ENCODE measurements around the gene DMGDH. TPM values are rescaled to one million over a fixed set of nuclear protein-coding genes. Genes with fewer than 3 reads are reported as not detected.

DMGDH gene
- total and polyA plus RNA-seq, 2 experiments from 2014 or later = 8.9 TPM; not detected in 1

GRCh38 chr5:79093762-79094161 is 24.3 kb upstream of the DMGDH start:
- no peak for TF ChIP-seq CTCF (IDR thresholded peaks at IDR 0.05; ENCODE audit: low read depth, low read length)
- peaks cover 6% of the 10 kb centered on the region for H3K4me1 ChIP-seq (ENCODE audit: low read depth)
- H3K4me3 ChIP-seq = no peak overlapping the region
- H3K9me3 ChIP-seq (ENCODE audit: low read depth) = no peaks in the 10 kb centered on the region
- no peaks in the 10 kb centered on the region for H3K27me3 ChIP-seq
- DNase-seq (ENCODE audit: low read depth in 1 of 2, low spot score in 1 of 2) = no peak
- no peak overlapping the region for H3K27ac ChIP-seq
- no peaks in the 10 kb centered on the region for H3K36me3 ChIP-seq

GRCh38 chr5:79091064-79091463 is 21.6 kb upstream of the DMGDH start:
- DNase-seq (ENCODE audit: low read depth in 1 of 2, low spot score in 1 of 2) = no peak
- H3K27ac ChIP-seq = no peak overlapping the region
- H3K36me3 ChIP-seq = no peaks in the 10 kb centered on the region
- H3K27me3 ChIP-seq = no peaks in the 10 kb centered on the region
- peaks cover 6% of the 10 kb centered on the region for H3K4me1 ChIP-seq (ENCODE audit: low read depth)
- H3K4me3 ChIP-seq = no peak overlapping the region
- no peaks in the 10 kb centered on the region for H3K9me3 ChIP-seq (ENCODE audit: low read depth)
- TF ChIP-seq CTCF (IDR thresholded peaks at IDR 0.05; ENCODE audit: low read depth, low read length) = no peak

- H3K9me3 ChIP-seq (ENCODE audit: low read depth) = no peaks in the 10 kb centered on the region
- DNase-seq (ENCODE audit: low read depth in 1 of 2, low spot score in 1 of 2) = no peak
- no peaks in the 10 kb centered on the region for H3K27me3 ChIP-seq
- no peak overlapping the region for H3K27ac ChIP-seq
- peaks cover under 1% of the 10 kb centered on the region for H3K4me1 ChIP-seq (ENCODE audit: low read depth)
- TF ChIP-seq CTCF (IDR thresholded peaks at IDR 0.05; ENCODE audit: low read depth, low read length) = no peak
- no peaks in the 10 kb centered on the region for H3K36me3 ChIP-seq
- no peak overlapping the region for H3K4me3 ChIP-seq
These were observed 19.0 kb upstream of the DMGDH start for GRCh38 chr5:79088507-79088906.

- TF ChIP-seq CTCF (IDR thresholded peaks at IDR 0.05; ENCODE audit: low read depth, low read length) = no peak
- Histone ChIP-seq H3K9me3 (ENCODE audit: low read depth) (no peaks in the 10 kb centered on the region), H3K4me3 (no peak overlapping the region), H3K36me3 (no peaks in the 10 kb centered on the region), H3K27me3 (no peaks in the 10 kb centered on the region), H3K4me1 (ENCODE audit: low read depth) (no peaks in the 10 kb centered on the region), H3K27ac (no peak overlapping the region)
- no peak for DNase-seq (ENCODE audit: low read depth in 1 of 2, low spot score in 1 of 2)
These were observed 16.6 kb upstream of the DMGDH start for GRCh38 chr5:79086116-79086515.

GRCh38 chr5:79081779-79082178 is 12.3 kb upstream of the DMGDH start:
- Histone ChIP-seq H3K9me3 (ENCODE audit: low read depth) (no peaks in the 10 kb centered on the region), H3K4me3 (no peak overlapping the region), H3K27me3 (no peaks in the 10 kb centered on the region), H3K36me3 (no peaks in the 10 kb centered on the region), H3K27ac (no peak overlapping the region), H3K4me1 (ENCODE audit: low read depth) (no peaks in the 10 kb centered on the region)
- TF ChIP-seq CTCF (IDR thresholded peaks at IDR 0.05; ENCODE audit: low read depth, low read length) = no peak
- DNase-seq (ENCODE audit: low read depth in 1 of 2, low spot score in 1 of 2) = no peak

- no peak for DNase-seq (ENCODE audit: low read depth in 1 of 2, low spot score in 1 of 2)
These were observed 11.3 kb upstream of the DMGDH start for GRCh38 chr5:79080804-79081203.

More at GRCh38 chr5:79080804-79081203, 11.3 kb upstream of the DMGDH start:
- H3K4me3 ChIP-seq = no peak overlapping the region
- TF ChIP-seq CTCF (IDR thresholded peaks at IDR 0.05; ENCODE audit: low read depth, low read length) = no peak
- no peaks in the 10 kb centered on the region for H3K36me3 ChIP-seq
- no peaks in the 10 kb centered on the region for H3K4me1 ChIP-seq (ENCODE audit: low read depth)
- no peaks in the 10 kb centered on the region for H3K9me3 ChIP-seq (ENCODE audit: low read depth)
- no peaks in the 10 kb centered on the region for H3K27me3 ChIP-seq
- no peak overlapping the region for H3K27ac ChIP-seq

All from cardiac muscle cell (in vitro differentiated cells and primary cell).